Measurements from ENCODE around the gene DEFB132.

- TF ChIP-seq, protein P1, sequence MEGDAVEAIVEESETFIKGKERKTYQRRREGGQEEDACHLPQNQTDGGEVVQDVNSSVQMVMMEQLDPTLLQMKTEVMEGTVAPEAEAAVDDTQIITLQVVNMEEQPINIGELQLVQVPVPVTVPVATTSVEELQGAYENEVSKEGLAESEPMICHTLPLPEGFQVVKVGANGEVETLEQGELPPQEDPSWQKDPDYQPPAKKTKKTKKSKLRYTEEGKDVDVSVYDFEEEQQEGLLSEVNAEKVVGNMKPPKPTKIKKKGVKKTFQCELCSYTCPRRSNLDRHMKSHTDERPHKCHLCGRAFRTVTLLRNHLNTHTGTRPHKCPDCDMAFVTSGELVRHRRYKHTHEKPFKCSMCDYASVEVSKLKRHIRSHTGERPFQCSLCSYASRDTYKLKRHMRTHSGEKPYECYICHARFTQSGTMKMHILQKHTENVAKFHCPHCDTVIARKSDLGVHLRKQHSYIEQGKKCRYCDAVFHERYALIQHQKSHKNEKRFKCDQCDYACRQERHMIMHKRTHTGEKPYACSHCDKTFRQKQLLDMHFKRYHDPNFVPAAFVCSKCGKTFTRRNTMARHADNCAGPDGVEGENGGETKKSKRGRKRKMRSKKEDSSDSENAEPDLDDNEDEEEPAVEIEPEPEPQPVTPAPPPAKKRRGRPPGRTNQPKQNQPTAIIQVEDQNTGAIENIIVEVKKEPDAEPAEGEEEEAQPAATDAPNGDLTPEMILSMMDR (IDR thresholded peaks at IDR 0.05): no peak
- no peak for TF ChIP-seq POLR2A (IDR thresholded peaks at IDR 0.05)
- TF ChIP-seq EP300 (IDR thresholded peaks at IDR 0.05): no peak
Observed at GRCh38 chr20:308427-309038, 51.0 kb downstream of the DEFB132 start.

All from tibial nerve (tissue), 4 donors.